ENCODE measurements around the gene ABCG1.
"Not testable (repeated sequence)": the region's sequence is repeated elsewhere in the genome, so short reads cannot be mapped to it uniquely, and the experiment has no call there.

The ABCG1 gene
- total RNA-seq, result 1.4 to 23.9 (median 6.5) reads per million in 17 experiments

GRCh38 chr21:42218836-42219605, at the start of gene ABCG1:
Gene ABCG1 (plus strand): TSS chr21:42219140. CDS start chr21:42219263, 123 bp downstream.
- DNase-seq, result peak in 3 of 4 experiments; percentile 26 to 65 (median 35)

- no peak for DNase-seq
Measured at GRCh38 chr21:42169758-42170157, 49.2 kb upstream of the ABCG1 start.

- no peak for DNase-seq
Measured at GRCh38 chr21:42171091-42172053, 47.6 kb upstream of the ABCG1 start.

GRCh38 chr21:42172596-42173483, 46.1 kb upstream of the ABCG1 start:
- no peak for DNase-seq

GRCh38 chr21:42174173-42174572, 44.8 kb upstream of the ABCG1 start:
- DNase-seq, result no peak

GRCh38 chr21:42175110-42175710, 43.7 kb upstream of the ABCG1 start:
- DNase-seq, result no peak

- DNase-seq, result no peak
Measured at GRCh38 chr21:42176859-42177258, 42.1 kb upstream of the ABCG1 start.

GRCh38 chr21:42179316-42179715, 39.6 kb upstream of the ABCG1 start:
- no peak for DNase-seq

GRCh38 chr21:42180001-42180400, 38.9 kb upstream of the ABCG1 start:
- DNase-seq, result not testable (repeated sequence)

- no peak for DNase-seq
Measured at GRCh38 chr21:42182713-42183371, 36.1 kb upstream of the ABCG1 start.

- no peak for DNase-seq
Measured at GRCh38 chr21:42183374-42184266, 35.3 kb upstream of the ABCG1 start.

- no peak for DNase-seq
Measured at GRCh38 chr21:42186591-42186990, 32.3 kb upstream of the ABCG1 start.

- peak; percentile 73 to 90 (median 84) for DNase-seq
Measured at GRCh38 chr21:42187976-42188653, 30.8 kb upstream of the ABCG1 start.

- no peak for DNase-seq
Measured at GRCh38 chr21:42188663-42189062, 30.3 kb upstream of the ABCG1 start.

GRCh38 chr21:42189431-42189830, 29.5 kb upstream of the ABCG1 start:
- peak in 3 of 4 experiments; percentile 19 to 64 (median 55) for DNase-seq

GRCh38 chr21:42189860-42190485, 29.0 kb upstream of the ABCG1 start:
- no peak for DNase-seq

- no peak for DNase-seq
Measured at GRCh38 chr21:42190486-42190863, 28.5 kb upstream of the ABCG1 start.

GRCh38 chr21:42191064-42191463, 27.9 kb upstream of the ABCG1 start:
- no peak for DNase-seq
